NCI-H2196 treated with DMSO at 0.1 percent for 48 hours (cell line): ENCODE measurements around the gene PIEZO2.
A peak's percentile ranks its signal among the peaks of the same experiment; 100 is the strongest.

Experiments
- DNase-seq: peaks from one replicate; lab custom pipeline; 2025; ENCODE audit not compliant: unreplicated experiment; lab: John Stamatoyannopoulos, UW

Gene PIEZO2

GRCh38 chr18:10989486-10989885, 159.9 kb downstream of the PIEZO2 start:
- no peak for DNase-seq

GRCh38 chr18:10985689-10986088, 163.7 kb downstream of the PIEZO2 start:
- no peak for DNase-seq

DNA sequence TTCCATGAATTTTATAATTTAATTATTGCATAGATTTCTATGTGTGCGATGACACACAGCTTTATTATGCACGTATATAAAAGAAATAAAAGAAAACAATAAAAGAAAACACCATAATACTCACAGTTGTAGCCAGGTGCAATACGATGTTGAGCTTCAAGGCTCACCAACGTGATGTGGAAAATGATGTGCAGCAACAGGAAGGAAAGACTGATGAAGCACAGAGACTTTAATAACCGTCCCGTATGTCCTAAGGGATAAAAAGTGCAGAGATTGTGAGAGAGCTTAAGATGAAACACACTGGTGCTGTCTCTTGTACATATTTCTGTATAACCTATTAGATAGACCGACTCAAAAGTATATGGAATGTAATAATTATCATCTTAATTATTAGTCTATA, 170.0 kb downstream of the PIEZO2 start:
- no peak for DNase-seq

DNA sequence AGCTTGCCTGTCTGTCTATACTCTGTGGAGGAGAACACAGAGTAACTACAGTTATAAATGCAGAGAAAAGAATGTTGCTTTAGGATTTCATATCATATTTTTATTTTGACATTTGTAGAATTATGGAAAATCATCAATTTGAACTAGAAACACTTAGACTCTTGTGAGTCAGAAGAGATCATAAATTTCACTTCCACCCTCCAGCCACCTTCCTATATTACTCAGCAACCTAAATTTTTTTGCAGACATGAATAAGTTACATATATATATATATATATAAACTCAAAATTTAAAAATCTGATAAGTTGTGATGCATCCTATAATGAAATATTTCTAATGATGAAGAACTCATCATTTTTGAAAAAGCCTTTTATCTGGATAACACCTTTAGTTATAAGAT, 172.3 kb downstream of the PIEZO2 start:
- no peak for DNase-seq

GRCh38 chr18:10973567-10974203, 175.7 kb downstream of the PIEZO2 start:
- no peak for DNase-seq

DNA sequence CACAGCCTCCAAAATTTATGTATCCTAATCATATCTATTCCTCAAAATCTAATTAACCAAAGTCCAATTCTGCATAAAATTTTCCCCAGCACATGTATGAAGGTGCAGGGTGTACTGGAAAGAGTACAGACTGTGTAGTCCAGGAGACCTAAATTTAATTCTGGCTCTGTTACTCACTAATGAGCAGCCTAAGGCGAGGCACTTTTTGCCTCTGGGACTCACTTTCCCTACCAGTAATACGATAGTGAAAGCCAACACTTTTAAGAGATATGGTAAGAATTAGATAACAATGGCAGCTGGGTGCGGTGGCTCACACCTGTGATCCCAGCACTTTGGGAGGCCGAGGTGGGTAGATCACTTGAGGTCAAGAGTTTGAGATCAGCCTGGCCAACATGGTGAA, 177.7 kb downstream of the PIEZO2 start:
- DNase-seq: no peak

- DNase-seq: no peak
These were observed 184.2 kb downstream of the PIEZO2 start for GRCh38 chr18:10965119-10965518.

DNA sequence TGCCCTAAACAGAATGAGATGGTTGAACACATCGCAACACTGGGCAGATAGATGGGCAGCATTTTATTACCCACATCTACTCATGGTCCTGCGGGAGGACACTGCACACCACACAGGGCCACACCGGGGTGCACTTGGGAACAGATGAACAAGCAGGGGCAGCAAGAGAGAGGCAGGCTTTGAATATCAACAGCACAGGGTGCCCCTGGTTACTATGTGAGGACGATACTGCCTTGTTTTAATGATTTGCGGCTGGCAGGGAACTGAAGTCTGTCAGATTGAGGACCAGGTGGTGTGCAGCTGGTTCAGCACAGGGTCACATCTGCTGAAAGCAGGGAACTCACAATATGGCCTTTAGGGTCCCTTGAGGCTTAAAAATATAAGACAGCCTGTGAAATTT, 195.7 kb downstream of the PIEZO2 start:
- no peak for DNase-seq

- no peak for DNase-seq
These were observed 197.5 kb downstream of the PIEZO2 start for GRCh38 chr18:10951631-10952544.

- peak; percentile 55 for DNase-seq
These were observed 198.3 kb downstream of the PIEZO2 start for GRCh38 chr18:10950876-10951630.

- DNase-seq: no peak
These were observed 199.1 kb downstream of the PIEZO2 start for GRCh38 chr18:10950080-10950875.

DNA sequence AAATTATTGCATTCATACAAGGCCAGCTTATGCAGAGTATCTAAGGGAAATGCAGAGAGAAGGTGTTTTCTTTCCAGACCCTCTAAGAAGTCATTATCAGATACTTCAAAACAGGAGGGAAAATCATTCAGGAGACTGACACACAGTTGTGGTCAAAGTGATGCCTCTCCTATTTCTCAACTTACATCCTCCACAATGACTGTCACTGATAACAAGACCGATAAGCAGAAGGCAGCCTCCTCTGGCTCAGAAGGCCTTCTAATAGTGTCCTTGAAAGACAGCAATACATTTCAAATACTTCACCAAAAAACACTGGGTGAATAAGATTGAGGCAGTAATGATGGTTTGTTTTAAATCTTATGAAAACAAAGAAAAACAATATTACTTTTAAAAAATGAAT, 199.7 kb downstream of the PIEZO2 start:
- DNase-seq: no peak

DNA sequence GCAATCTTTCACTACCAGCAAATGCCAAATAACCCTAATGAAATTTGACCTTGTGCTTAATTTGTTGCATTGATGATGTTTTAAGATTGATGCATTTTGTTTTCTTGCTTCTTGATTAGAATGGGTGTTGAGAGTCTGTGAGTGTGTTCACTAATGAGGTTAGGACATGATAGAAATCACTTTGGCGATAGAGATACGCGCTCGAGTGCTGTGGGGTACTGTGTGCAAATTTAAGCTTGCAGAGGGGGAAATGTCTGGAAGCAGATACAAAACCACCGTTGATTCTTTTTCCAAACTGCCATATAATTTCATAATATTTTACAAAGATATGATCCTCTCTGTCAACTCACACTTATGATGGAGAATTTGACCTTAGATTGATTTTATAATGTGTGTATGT, 200.9 kb downstream of the PIEZO2 start:
- no peak for DNase-seq

DNA sequence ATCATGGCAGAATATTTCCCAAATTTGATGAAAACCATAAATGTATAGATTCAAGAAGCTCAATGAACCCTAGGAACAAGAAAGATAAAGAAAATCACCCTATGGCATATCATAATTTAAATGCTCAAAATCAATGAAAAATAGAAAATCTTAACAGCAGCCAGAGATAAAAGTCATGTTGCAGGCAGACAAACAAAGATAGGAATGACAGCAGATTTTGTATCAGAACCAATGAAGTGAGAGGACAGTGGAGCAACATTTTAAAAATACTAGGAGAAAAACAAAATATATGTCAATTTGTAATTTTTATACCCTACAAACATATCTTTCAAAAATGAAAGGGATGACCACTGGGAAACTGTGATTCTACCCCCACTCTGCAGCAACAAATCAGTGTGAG, 203.3 kb downstream of the PIEZO2 start:
- no peak for DNase-seq

DNA sequence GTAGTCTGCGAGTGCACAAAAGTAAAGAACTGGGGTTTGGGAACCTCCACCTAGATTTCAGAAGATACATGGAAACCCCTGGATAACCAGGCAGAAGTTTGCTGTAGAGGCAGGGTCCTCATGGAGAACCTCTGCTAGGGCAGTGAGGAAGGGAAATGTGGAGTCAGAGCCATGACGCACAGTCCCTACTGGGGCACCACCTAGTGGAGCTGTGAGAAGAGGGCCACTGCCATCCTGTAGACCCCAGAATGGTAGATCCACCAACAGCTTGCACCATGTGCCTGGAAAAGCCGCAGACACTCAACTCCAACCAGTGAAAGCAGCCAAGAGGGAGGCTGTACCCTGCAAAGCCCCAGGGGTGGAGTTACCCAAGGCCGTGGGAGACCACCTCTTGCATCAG, 206.4 kb downstream of the PIEZO2 start:
- no peak for DNase-seq

DNA sequence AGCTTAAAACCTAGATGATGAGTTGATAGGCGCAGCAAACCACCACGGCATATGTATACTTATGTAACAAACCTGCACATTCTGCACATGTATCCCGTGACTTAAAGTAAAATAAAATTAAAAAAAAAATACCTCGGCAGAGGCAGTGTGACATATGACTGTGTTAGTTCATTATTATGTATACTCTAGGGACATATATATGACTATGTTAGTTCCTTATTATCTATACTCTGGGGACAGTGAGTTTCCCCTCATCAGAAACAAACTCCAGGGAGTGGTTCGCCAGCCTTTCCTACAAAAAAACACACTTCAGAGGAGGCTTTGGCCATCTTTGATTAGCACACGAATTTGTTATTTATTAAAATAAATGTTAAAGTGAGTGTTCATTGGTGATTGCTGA, 209.5 kb downstream of the PIEZO2 start:
- DNase-seq: no peak

GRCh38 chr18:10937743-10938640, 211.4 kb downstream of the PIEZO2 start:
- DNase-seq: no peak

GRCh38 chr18:10936176-10937053, 213.0 kb downstream of the PIEZO2 start:
- DNase-seq: no peak

GRCh38 chr18:10935588-10935987, 213.8 kb downstream of the PIEZO2 start:
- no peak for DNase-seq
